Activated CD4-positive, alpha-beta T cell treated with anti-CD3 and anti-CD28 coated beads, Interleukin-2, amount 10 ng/mL, durations not matched to agents 24 days and 14 days (primary cell): ENCODE results near the gene ZFP2. TPM values are rescaled to one million over a fixed set of nuclear protein-coding genes. Genes with fewer than 3 reads are reported as not detected.
"Not testable (repeated sequence)": the region's sequence is repeated elsewhere in the genome, so short reads cannot be mapped to it uniquely, and the experiment has no call there.

Source experiments
- DNase-seq: peaks from one replicate; pipeline ENCODE4 v3.0.0; 2022
- H3K27ac Mint-ChIP-seq: one replicate; pipeline ENCODE4 v1.8.0; 2022; ENCODE audit warnings: mild to moderate bottlenecking, mixed read lengths
- H3K27me3 Mint-ChIP-seq: one replicate; pipeline ENCODE4 v1.8.0; 2022; ENCODE audit warnings: mixed read lengths
- H3K36me3 Mint-ChIP-seq: one replicate; pipeline ENCODE4 v1.8.0; 2022; ENCODE audit warnings: low read depth, mild to moderate bottlenecking, mixed read lengths
- H3K4me1 Mint-ChIP-seq: one replicate; pipeline ENCODE4 v1.8.0; 2021; ENCODE audit warnings: mixed read lengths
- H3K4me3 Mint-ChIP-seq: one replicate; pipeline ENCODE4 v1.8.0; 2022; ENCODE audit warnings: mild to moderate bottlenecking, moderate library complexity, mixed read lengths
- H3K9me3 Mint-ChIP-seq: one replicate; pipeline ENCODE4 v1.8.0; 2021; ENCODE audit warnings: mixed read lengths
- intact Hi-C: fragments of 100-400 bp; cut with micrococcal nuclease; formaldehyde crosslinking; loops from one replicate; pipeline ENCODE4 v1.15.1; 2023
- total RNA-seq: library from RNA; stranded (reverse); gene quantifications from 2 replicates; pipeline ENCODE4 v1.2.3, GENCODE V29; 2022

Gene ZFP2
- 0.33 TPM in 1 of 2 replicates, not detected in the other for total RNA-seq

DNA sequence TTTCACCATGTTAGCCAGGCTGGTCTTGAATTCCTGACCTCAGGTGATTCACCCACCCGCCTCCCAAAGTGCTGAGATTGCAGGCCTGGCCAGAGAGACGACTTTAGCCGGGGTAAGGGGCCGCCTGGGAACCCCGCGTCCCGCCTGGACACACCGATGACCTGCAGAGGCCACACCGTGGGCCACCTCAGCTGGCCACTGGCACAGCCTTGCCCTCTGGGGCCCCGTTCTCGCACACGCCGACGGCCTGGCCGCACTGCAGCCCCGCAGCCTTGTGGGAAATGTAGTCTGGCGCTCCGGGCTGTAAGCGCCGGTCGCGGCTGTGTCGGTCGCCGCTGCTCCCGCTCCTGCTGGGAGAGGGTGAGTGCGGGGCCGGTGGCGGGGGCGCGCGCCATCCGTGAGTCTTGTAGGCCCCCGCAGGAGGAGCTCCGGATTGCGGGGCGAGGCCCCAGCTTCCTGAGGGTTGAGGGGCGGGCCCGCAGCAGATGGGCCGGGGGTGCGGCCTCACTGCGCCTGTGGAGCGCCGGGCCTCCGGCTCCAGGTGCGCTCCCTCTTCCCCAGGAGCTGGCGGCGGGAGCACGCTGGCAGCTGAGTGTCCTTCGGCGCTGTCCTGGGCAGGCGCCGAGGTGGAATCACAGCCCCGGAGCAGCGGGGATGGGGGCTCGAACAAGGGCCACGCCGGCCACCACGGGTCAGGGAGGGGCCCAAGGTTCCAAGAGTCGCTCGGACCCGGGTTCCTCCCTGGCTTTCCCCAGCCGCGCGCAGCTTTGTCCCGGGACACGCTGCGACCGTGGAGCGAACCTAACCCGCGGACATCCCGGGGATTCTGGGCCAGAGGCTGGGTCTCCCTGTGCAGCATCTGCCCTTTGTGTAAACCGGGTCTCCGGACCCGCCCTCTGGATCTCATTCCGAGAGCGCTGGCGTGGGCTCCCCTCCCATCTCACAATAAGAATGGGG is at the start of gene ZFP2:
Gene ZFP2 (plus strand): TSS at position 299 of the 957 bp plus-strand sequence. CDS start 35,401 bp downstream, outside the sequence.
- Mint-ChIP-seq H3K27me3 (no peaks in the 10 kb centered on the region), H3K9me3 (peaks cover 39% of the 10 kb centered on the region), H3K27ac (no peak within 1 kb of the TSS), H3K4me1 (no peaks in the 10 kb centered on the region), H3K4me3 (peak within 1 kb of the TSS; percentile 64), H3K36me3 (peaks cover 3% of the 10 kb centered on the region)
- intact Hi-C loops: no loop called here
- peak; percentile 58 for DNase-seq

DNA sequence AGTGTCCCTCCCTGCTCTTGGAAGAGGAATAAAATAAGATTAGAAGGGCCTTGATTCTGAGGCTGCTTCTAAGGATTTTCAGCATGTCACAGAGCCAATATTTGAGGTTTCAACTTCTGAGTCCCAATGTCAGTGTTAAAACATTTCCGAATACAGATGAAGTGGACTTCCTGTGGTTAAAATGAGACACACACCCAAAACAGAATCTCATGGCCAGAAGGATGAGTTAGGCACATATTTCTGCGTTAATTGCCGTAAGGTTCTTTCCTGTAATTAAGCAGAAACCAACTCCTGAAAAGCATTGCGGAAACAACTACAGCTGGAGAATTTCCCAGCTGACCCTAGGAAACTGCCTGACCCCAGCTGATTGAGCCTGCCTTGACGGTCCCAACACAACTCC is 46.4 kb upstream of the ZFP2 start:
- peaks cover 6% of the 10 kb centered on the region for H3K9me3 Mint-ChIP-seq
- DNase-seq: no peak
- no peak overlapping the region for H3K4me3 Mint-ChIP-seq
- intact Hi-C loops: no loop called here
- no peaks in the 10 kb centered on the region for H3K4me1 Mint-ChIP-seq
- H3K27ac Mint-ChIP-seq: no peak overlapping the region
- H3K36me3 Mint-ChIP-seq: no peaks in the 10 kb centered on the region
- H3K27me3 Mint-ChIP-seq: no peaks in the 10 kb centered on the region

DNA sequence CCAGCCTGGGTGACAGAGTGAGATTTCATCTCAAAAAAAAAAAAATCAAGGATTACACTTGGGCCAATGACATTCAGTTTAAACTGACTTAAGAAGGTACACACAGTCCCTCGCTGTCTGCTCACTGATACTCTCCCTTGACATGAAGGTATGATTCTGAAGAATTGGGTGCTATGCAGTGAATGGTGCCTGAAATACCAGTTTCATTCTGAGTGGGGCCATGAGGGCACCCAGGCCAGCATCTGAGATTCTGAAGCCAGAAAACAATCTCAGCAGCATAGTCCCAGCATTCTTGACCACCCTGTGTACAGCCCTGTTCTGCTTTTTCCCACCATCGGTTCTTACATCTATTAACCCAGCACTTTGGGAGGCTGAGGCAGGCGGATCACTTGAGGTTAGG is 43.8 kb upstream of the ZFP2 start:
- Mint-ChIP-seq H3K36me3 (no peaks in the 10 kb centered on the region), H3K4me3 (no peak overlapping the region), H3K9me3 (peaks cover 6% of the 10 kb centered on the region), H3K4me1 (no peaks in the 10 kb centered on the region), H3K27ac (no peak overlapping the region), H3K27me3 (no peaks in the 10 kb centered on the region)
- DNase-seq: no peak
- intact Hi-C loops: no loop called here

DNA sequence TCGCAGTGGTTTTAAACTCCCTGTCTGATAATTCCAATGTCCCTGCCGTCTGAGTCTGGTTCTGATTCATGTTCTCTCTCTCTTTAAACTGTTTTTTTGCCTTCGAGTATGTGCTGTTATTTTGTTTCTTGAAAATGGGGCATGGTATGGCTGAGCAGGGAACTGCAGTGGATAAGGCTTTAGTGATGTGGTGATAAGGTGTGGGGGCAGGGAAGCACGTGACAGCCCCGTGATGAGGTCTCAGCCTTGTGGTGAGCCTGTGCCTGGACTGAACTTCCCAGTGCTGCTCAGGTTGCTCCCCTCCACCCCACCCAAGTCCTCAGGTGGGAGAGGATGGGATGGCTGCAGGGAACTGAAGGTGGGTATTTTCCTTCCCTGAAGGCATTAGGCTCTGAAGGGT is 41.4 kb upstream of the ZFP2 start:
- no peaks in the 10 kb centered on the region for H3K4me1 Mint-ChIP-seq
- no peak for DNase-seq
- H3K27me3 Mint-ChIP-seq: no peaks in the 10 kb centered on the region
- peaks cover 6% of the 10 kb centered on the region for H3K9me3 Mint-ChIP-seq
- H3K27ac Mint-ChIP-seq: no peak overlapping the region
- no peaks in the 10 kb centered on the region for H3K36me3 Mint-ChIP-seq
- intact Hi-C loops: no loop called here
- H3K4me3 Mint-ChIP-seq: no peak overlapping the region

DNA sequence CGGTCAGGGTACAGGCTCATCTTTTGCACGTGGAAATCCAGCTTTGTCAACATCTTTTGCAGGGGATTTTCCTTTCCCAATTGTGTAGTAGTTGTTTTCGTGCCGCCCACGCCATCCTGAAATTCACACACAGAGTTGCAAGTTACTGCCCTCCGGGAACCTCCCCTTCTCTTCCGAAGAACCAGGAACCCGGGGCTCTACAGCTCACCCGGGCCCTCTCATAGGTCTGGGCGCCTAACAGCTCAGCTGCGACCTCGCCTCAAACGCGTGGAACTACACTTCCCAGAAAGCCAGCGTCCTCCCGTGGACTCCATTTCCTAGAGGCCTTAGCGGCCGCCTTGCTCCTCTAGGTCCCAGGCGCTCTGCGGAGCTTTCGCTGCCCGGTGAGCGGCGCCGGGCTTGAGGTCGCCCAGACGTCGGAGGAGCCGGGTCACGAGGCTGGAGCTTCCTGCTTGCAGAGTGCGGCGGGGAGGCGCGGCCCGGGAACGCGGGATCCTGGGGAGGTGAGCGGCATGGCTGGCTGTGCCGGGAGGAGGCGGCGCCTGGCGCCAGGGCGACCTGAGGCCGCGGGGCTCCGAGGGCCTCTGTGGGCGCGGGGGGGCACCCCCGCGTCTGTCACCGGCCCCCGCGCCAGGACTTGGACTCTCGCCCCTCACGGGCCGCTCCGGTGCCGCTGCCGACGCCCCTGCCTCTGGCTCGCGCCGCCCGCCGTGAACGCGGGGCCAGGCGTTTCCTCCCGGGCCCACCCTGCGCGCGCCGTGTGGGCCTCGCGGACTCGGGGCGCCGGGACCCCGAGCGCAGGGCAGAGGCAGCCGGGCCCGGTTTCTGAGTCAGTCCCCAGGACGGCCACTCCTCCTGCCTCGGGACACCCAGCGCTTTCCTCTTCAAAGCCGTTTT is 35.8 kb upstream of the ZFP2 start, which contains the start of gene ZNF354B:
Gene ZNF354B (plus strand): TSS at position 329 of the 897 bp plus-strand sequence. CDS start 1,095 bp downstream, outside the sequence.
- Mint-ChIP-seq H3K36me3 (peaks cover 33% of the 10 kb centered on the region), H3K27ac (peak within 1 kb of the TSS; percentile 83), H3K27me3 (no peaks in the 10 kb centered on the region), H3K9me3 (peaks cover 8% of the 10 kb centered on the region), H3K4me3 (peak within 1 kb of the TSS; percentile 89), H3K4me1 (peaks cover 16% of the 10 kb centered on the region)
- intact Hi-C loops: loop anchor here (1.0 kb wide), 4 partner anchors 130 to 234 kb away; partner anchors contain the start of genes ZNF354A, ZNF354C and ZNF879
- DNase-seq: peak; percentile 95

DNA sequence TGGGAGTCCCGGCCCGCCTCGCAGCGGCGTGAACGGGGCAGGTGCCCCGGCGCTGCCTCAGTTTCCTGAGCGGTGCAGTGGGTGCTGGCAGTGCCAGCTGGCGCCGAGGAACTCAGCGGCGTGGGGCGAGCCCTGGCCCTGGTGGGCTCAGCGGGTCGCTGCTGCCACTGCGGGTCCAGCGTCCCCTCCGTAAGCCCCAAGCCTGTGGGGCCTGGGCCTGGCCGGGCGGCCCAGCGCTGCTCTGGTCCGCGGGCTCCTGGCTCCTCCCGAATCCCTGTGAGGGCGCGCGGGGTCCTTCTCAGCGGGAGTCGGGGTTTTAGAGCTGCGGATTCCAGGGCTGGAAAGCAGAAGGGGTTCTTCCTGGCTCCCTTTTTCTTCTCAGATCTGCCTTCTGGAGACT is 35.1 kb upstream of the ZFP2 start:
- H3K9me3 Mint-ChIP-seq, DNase-seq, H3K27me3 Mint-ChIP-seq, H3K27ac Mint-ChIP-seq, intact Hi-C loops: not testable (repeated sequence)
- peak overlapping the region; percentile 78 for H3K4me3 Mint-ChIP-seq
- H3K36me3 Mint-ChIP-seq: peaks cover 40% of the 10 kb centered on the region
- H3K4me1 Mint-ChIP-seq: peaks cover 16% of the 10 kb centered on the region

DNA sequence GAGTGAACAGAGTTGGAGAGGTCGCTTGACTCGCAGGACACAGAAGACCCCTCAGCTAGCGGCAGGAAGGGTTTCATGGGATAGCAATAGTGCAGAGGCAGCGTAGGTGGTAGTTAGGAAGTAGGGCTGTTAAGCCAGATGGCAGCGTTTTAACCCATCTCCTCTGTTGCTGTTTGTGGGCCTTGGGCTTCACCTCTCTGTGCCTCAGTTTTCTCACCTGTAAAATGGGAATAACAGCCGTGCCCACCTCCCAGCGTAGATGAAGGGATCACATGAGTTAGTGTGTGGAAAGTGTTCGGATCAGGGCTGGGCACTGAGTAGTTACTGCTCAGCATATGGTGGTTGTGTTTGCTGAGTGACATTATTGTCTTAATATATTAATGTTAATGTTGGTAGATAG is 34.1 kb upstream of the ZFP2 start:
- Mint-ChIP-seq H3K9me3 (peaks cover 15% of the 10 kb centered on the region), H3K36me3 (peaks cover 51% of the 10 kb centered on the region), H3K4me3 (peak overlapping the region; percentile 79), H3K4me1 (peaks cover 16% of the 10 kb centered on the region), H3K27me3 (no peaks in the 10 kb centered on the region), H3K27ac (no peak overlapping the region)
- intact Hi-C loops: no loop called here
- DNase-seq: no peak

DNA sequence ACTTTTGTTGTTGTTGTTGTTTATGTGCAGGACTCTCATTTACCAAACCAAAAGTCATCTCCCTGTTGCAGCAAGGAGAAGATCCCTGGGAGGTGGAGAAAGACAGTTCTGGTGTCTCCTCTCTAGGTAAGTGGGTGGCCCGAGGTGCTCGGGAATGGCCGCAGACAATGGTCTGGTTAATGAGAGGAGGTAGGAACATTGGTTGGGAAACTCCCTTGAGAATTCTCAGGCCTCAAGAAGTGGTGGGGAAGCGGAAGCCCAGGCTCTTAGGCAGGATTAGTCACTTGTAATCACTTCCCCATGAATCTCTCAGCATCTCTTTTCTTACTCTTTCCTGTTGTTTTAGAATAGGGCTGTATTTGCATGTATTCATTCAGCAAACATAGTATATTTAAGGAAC is 28.8 kb upstream of the ZFP2 start:
- Mint-ChIP-seq H3K36me3 (peaks cover 88% of the 10 kb centered on the region), H3K27me3 (no peaks in the 10 kb centered on the region), H3K4me1 (peaks cover 5% of the 10 kb centered on the region), H3K27ac (no peak overlapping the region), H3K4me3 (no peak overlapping the region), H3K9me3 (peaks cover 43% of the 10 kb centered on the region)
- intact Hi-C loops: no loop called here
- DNase-seq: no peak

DNA sequence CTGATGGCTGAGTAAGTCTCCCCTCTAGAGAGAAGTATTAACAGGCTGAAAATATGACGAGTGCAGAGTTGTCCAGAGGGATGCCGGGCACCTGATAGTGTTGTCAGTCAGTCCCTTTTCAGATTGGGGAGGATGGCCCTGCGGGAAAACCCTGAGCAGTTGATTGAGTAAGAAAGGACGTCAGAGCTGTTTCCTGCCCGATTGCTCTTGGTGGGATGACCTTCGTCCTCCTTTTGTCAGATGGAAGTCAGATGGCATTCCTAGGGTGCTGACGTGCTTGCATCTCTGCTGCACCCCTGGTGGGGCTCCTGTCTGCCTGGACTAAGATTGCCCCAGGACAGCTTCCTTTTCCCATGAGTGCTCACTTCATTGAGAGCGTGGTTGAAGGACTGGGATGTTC is 26.1 kb upstream of the ZFP2 start:
- peaks cover 60% of the 10 kb centered on the region for H3K9me3 Mint-ChIP-seq
- H3K36me3 Mint-ChIP-seq: peaks cover 95% of the 10 kb centered on the region
- H3K4me3 Mint-ChIP-seq: no peak overlapping the region
- DNase-seq: no peak
- intact Hi-C loops: no loop called here
- H3K27ac Mint-ChIP-seq: no peak overlapping the region
- H3K4me1 Mint-ChIP-seq: no peaks in the 10 kb centered on the region
- no peaks in the 10 kb centered on the region for H3K27me3 Mint-ChIP-seq

DNA sequence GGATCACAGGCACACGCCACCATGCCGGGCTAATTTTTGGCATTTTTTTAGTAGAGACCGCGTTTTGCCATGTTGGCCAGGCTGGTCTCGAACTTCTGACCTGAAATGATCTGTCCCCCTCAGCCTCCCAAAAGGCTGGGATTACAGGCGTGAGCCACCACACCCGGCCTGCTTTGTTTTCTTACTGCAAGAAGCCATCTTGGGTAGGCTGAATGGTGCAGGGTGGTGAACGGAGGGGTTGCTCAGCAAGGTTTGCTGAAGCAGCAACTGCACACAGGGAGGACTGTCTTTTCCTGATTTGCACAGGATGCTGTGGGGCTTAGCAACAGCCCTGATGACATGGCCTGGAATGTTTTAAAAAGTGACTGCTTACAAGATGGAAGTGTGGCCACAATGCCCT is 25.3 kb upstream of the ZFP2 start:
- Mint-ChIP-seq H3K9me3 (peaks cover 65% of the 10 kb centered on the region), H3K4me3 (no peak overlapping the region), H3K27ac (no peak overlapping the region), H3K36me3 (peaks cover 96% of the 10 kb centered on the region), H3K27me3 (no peaks in the 10 kb centered on the region), H3K4me1 (no peaks in the 10 kb centered on the region)
- DNase-seq: no peak
- intact Hi-C loops: no loop called here

DNA sequence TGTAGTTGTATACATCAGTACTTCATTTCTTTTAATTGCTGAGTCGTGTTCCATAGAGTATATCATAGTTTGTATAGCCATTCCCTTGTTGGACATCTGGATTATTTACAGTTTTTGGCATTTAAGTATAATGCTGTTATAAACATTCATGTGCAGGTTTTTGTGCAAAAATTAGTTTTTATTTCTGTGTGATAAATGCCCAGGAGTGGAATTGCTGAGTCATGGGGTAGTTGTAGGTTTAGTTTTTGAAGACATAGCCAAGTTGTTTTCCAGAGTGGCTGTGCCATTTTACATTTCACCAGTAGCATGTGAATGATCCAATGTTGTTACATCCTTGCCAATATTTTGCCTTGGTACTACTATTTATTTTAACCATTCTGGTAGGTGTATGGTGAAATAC is 23.4 kb upstream of the ZFP2 start:
- no peak for DNase-seq
- H3K36me3 Mint-ChIP-seq: peaks cover 96% of the 10 kb centered on the region
- no peaks in the 10 kb centered on the region for H3K27me3 Mint-ChIP-seq
- no peak overlapping the region for H3K4me3 Mint-ChIP-seq
- no peak overlapping the region for H3K27ac Mint-ChIP-seq
- intact Hi-C loops: no loop called here
- peaks cover 67% of the 10 kb centered on the region for H3K9me3 Mint-ChIP-seq
- no peaks in the 10 kb centered on the region for H3K4me1 Mint-ChIP-seq

DNA sequence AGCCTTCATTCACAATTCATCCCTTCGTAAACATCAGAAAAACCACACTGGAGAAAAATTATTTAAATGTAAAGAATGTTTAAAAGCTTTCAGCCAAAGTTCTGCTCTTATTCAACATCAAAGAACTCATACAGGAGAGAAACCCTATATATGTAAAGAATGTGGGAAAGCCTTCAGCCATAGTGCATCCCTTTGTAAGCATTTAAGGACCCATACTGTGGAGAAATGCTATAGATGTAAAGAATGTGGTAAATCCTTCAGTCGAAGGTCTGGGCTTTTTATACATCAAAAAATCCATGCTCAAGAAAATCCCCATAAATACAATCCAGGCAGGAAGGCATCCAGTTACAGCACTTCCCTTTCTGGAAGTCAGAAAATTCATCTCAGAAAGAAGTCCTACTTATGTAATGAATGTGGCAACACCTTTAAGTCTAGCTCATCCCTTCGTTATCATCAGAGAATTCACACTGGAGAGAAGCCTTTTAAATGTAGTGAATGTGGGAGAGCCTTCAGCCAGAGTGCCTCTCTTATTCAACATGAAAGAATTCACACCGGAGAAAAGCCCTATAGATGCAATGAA is 12.5 kb upstream of the ZFP2 start:
- DNase-seq, H3K27me3 Mint-ChIP-seq, H3K4me1 Mint-ChIP-seq, H3K27ac Mint-ChIP-seq, intact Hi-C loops, H3K4me3 Mint-ChIP-seq: not testable (repeated sequence)
- Mint-ChIP-seq H3K36me3 (peaks cover 84% of the 10 kb centered on the region), H3K9me3 (peaks cover 32% of the 10 kb centered on the region)

DNA sequence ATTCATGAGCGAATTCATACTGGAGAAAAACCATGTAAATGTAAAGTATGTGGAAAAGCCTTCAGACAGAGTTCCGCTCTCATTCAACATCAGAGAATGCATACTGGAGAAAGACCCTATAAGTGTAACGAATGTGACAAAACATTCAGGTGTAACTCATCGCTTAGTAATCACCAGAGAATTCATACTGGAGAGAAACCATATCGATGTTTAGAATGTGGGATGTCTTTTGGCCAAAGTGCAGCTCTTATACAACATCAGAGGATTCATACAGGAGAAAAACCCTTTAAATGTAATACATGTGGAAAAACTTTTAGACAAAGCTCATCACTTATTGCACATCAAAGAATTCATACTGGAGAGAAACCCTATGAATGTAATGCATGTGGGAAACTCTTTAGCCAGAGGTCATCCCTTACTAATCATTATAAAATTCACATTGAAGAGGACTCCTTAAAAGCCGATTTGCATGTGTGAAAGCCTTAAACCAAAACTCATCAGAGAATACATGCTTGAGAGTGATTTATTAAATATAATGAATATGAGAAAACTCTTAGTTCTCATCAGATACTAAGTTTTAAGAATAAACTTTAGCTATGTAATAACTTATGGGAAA is 11.8 kb upstream of the ZFP2 start:
- Mint-ChIP-seq H3K4me1 (no peaks in the 10 kb centered on the region), H3K36me3 (peaks cover 86% of the 10 kb centered on the region), H3K27ac (no peak overlapping the region), H3K4me3 (no peak overlapping the region), H3K27me3 (no peaks in the 10 kb centered on the region), H3K9me3 (peaks cover 36% of the 10 kb centered on the region)
- intact Hi-C loops: no loop called here
- no peak for DNase-seq
